ENCODE results near the gene RFC5. TPM values are rescaled to one million over a fixed set of nuclear protein-coding genes. Genes with fewer than 3 reads are reported as not detected.
A peak's percentile ranks its signal among the peaks of the same experiment; 100 is the strongest.

Gene RFC5
- total and polyA plus RNA-seq, 2 of the 4 experiments (the other 2 are of a cell fraction): 14.7 to 20.1 TPM

GRCh38 chr12:118061011-118061872, 44.7 kb downstream of the RFC5 start, which contains the start of gene WSB2:
Gene WSB2 (minus strand): TSS chr12:118061179. CDS start chr12:118061048, 131 bp downstream.
- peak within 1 kb of the TSS; percentile 75 for H2BK5ac ChIP-seq (ENCODE audit: low read depth, low read length, poor library complexity, severe bottlenecking)
- H2AFZ ChIP-seq (replicated peaks; ENCODE audit: low read length, poor library complexity): peak within 1 kb of the TSS; percentile 86
- no peaks in the 10 kb centered on the region for H3K27me3 ChIP-seq (ENCODE audit: control insufficient read depth, insufficient read depth, low read length)
- peak within 1 kb of the TSS; percentile 86 for H2BK120ac ChIP-seq (ENCODE audit: low read depth, low read length)
- peak within 1 kb of the TSS; percentile 98 for H3K4me2 ChIP-seq (ENCODE audit: low read depth, low read length)
- H3K27ac ChIP-seq (ENCODE audit: insufficient read depth, low read length): peak within 1 kb of the TSS; percentile 98
- in situ Hi-C loops (cut with MboI; ENCODE audit: low sequenced_read_pairs) (no loop called here), dilution Hi-C loops (cut with HindIII; ENCODE audit: low sequenced_read_pairs, unreplicated experiment) (no loop called here), intact Hi-C loops (cut with micrococcal nuclease) (loop anchor here (5.0 kb wide), 2 partner anchors 76 to 316 kb away; partner anchors contain the start of genes PEBP1 and SUDS3)
- no peaks in the 10 kb centered on the region; the same call in 1 of the 2 replicates for H3K36me3 ChIP-seq (ENCODE audit: control insufficient read depth, insufficient read depth, low read length)
- peak within 1 kb of the TSS; percentile 91 to 95 for H4K8ac ChIP-seq (ENCODE audit: low read depth in 2 of 2, low read length in 2 of 2)
- peak within 1 kb of the TSS; percentile 96 for H3K23ac ChIP-seq (ENCODE audit: low read depth, low read length)
- H3K9me1 ChIP-seq (ENCODE audit: insufficient read depth, low read length): peaks cover 7% of the 10 kb centered on the region
- H3K56ac ChIP-seq (ENCODE audit: extremely low read depth, insufficient read depth, low read length): peak within 1 kb of the TSS; percentile 95
- ATAC-seq (ENCODE audit: low read depth): peak; percentile 59
- peak within 1 kb of the TSS; percentile 100 for H3K4ac ChIP-seq (ENCODE audit: low read depth, low read length)
- H4K5ac ChIP-seq (ENCODE audit: low read depth, low read length): peak within 1 kb of the TSS; percentile 85
- CTCF ChIA-PET: no interaction called here
- peak within 1 kb of the TSS; percentile 89 for H4K91ac ChIP-seq (ENCODE audit: insufficient read depth, low read depth, low read length)
- POLR2A ChIA-PET (ENCODE audit: unreplicated experiment): interaction anchor here (0.6 kb wide), 2 partner anchors 40 to 324 kb away, joined by 3 to 24 read pairs; no protein-coding TSS in a partner anchor
- H3K79me1 ChIP-seq (ENCODE audit: low read depth in 1 of 2, low read length in 2 of 2): peaks cover 5 to 56% of the 10 kb centered on the region in 2 experiments
- peak within 1 kb of the TSS; percentile 58; the same call in 1 of the 3 replicates for H2BK15ac ChIP-seq (ENCODE audit: low read depth, low read length)
- H3K4me1 ChIP-seq (ENCODE audit: control insufficient read depth, insufficient read depth, low read length): peaks cover 7% of the 10 kb centered on the region
- DNase-seq: peak; percentile 50
- peak within 1 kb of the TSS; percentile 99 for H2AK5ac ChIP-seq (ENCODE audit: low read depth, low read length)
- peak within 1 kb of the TSS; percentile 91 for H3K18ac ChIP-seq (ENCODE audit: low read depth, low read length)
- H3K9ac ChIP-seq (ENCODE audit: low read depth, low read length): peak within 1 kb of the TSS; percentile 98
- BruUV-seq (replicated peaks): no TSS peak
- no peaks in the 10 kb centered on the region for H3K9me3 ChIP-seq (ENCODE audit: control insufficient read depth, insufficient read depth, low read length)
- 0% methylated on average over 7 of the region's 76 CpGs; no CpG with 5 or more reads in 1 of the 2 experiments for WGBS, 2 experiments (ENCODE audit: extremely low coverage in 2 of 2, insufficient read length in 1 of 2)
- H2BK20ac ChIP-seq (ENCODE audit: low read depth, low read length): peak within 1 kb of the TSS; percentile 71
- peaks cover 4% of the 10 kb centered on the region for H4K20me1 ChIP-seq (ENCODE audit: insufficient read depth, low read length)
- peak within 1 kb of the TSS; percentile 66 for H3K4me3 ChIP-seq (ENCODE audit: insufficient read depth, low read depth, low read length)
- TF ChIP-seq CEBPB (IDR thresholded peaks at IDR 0.05; ENCODE audit: low read depth, low read length) (no peak), MAFK (IDR thresholded peaks at IDR 0.05; ENCODE audit: low read depth, low read length) (no peak), MAZ (IDR thresholded peaks at IDR 0.05; ENCODE audit: borderline replicate concordance, low read depth, low read length) (peak; percentile 50; the same call in 1 of the 2 replicates), FOS (IDR thresholded peaks at IDR 0.05; ENCODE audit: low read depth, low read length) (no peak), BHLHE40 (IDR thresholded peaks at IDR 0.05; ENCODE audit: low read depth, low read length) (no peak), POLR2A (IDR thresholded peaks at IDR 0.05; ENCODE audit: low read depth, low read length) (peak; percentile 68)
- TF ChIP-seq, protein P1, sequence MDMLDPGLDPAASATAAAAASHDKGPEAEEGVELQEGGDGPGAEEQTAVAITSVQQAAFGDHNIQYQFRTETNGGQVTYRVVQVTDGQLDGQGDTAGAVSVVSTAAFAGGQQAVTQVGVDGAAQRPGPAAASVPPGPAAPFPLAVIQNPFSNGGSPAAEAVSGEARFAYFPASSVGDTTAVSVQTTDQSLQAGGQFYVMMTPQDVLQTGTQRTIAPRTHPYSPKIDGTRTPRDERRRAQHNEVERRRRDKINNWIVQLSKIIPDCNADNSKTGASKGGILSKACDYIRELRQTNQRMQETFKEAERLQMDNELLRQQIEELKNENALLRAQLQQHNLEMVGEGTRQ (IDR thresholded peaks at IDR 0.05; ENCODE audit: low read depth, low read length): peak; percentile 79
- peak within 1 kb of the TSS; percentile 99 for H2AK9ac ChIP-seq (replicated peaks; ENCODE audit: low read depth, low read length, poor library complexity)
- H3K14ac ChIP-seq (replicated peaks; ENCODE audit: low read depth, low read length): peak within 1 kb of the TSS; percentile 97
